HEK293T (cell line): Measurements from ENCODE around the gene MARK4.
A peak's percentile ranks its signal among the peaks of the same experiment; 100 is the strongest.
"Not testable (repeated sequence)": the region's sequence is repeated elsewhere in the genome, so short reads cannot be mapped to it uniquely, and the experiment has no call there.

ENCODE experiments used
- CTCF ChIA-PET: fragments of 350-600 bp; formaldehyde crosslinking; extraction: SDS; loops from one replicate; lab custom pipeline; 2021; ENCODE audit warnings: antibody characterized with exemption, inconsistent platforms; lab: Yijun Ruan, JAX
- POLR2A ChIA-PET: fragments of 350-600 bp; formaldehyde crosslinking; extraction: SDS; loops from one replicate; lab custom pipeline; 2020; ENCODE audit warnings: antibody characterized with exemption, inconsistent platforms; lab: Yijun Ruan, JAX
- DNase-seq: peaks from one replicate; pipeline ENCODE4 v3.0.0; 2012; ENCODE audit warnings: mixed read lengths; ENCODE audit errors: extremely low spot score
- ARNT ChIP-seq: fragments of 450-650 bp; IDR thresholded peaks from 2 replicates; pipeline ENCODE4 v1.6.1; 2017; ENCODE audit warnings: mild to moderate bottlenecking
- BHLHE40 ChIP-seq: fragments of 450-650 bp; IDR thresholded peaks from 2 replicates; pipeline ENCODE4 v1.6.1; 2016; ENCODE audit warnings: mild to moderate bottlenecking, moderate library complexity, borderline replicate concordance
- CTBP1 ChIP-seq: fragments of 450-650 bp; IDR thresholded peaks from 2 replicates; pipeline ENCODE4 v1.6.1; 2016; ENCODE audit warnings: borderline replicate concordance
- ELF4 ChIP-seq: fragments of 450-650 bp; IDR thresholded peaks from 2 replicates; pipeline ENCODE4 v1.6.1; 2017; ENCODE audit warnings: antibody characterized with exemption
- FOXA1 ChIP-seq: fragments of 450-650 bp; IDR thresholded peaks from 2 replicates; pipeline ENCODE4 v1.6.1; 2016; ENCODE audit warnings: mild to moderate bottlenecking
- FOXK2 ChIP-seq: fragments of 450-650 bp; IDR thresholded peaks from 2 replicates; pipeline ENCODE4 v1.6.1; 2016; ENCODE audit warnings: mild to moderate bottlenecking
- FOXM1 ChIP-seq: fragments of 450-650 bp; IDR thresholded peaks from 2 replicates; pipeline ENCODE4 v1.6.1; 2017; ENCODE audit warnings: mild to moderate bottlenecking, borderline replicate concordance
- HDGF ChIP-seq: fragments of 450-650 bp; IDR thresholded peaks from 2 replicates; pipeline ENCODE4 v1.6.1; 2017; ENCODE audit warnings: antibody characterized with exemption, borderline replicate concordance
- L3MBTL2 ChIP-seq: fragments of 450-650 bp; conservative IDR thresholded peaks from 2 replicates; pipeline ENCODE4 v1.6.1; 2016; ENCODE audit warnings: mild to moderate bottlenecking
- LEF1 ChIP-seq: fragments of 450-650 bp; IDR thresholded peaks from 2 replicates; pipeline ENCODE4 v1.6.1; 2017; ENCODE audit warnings: mild to moderate bottlenecking, borderline replicate concordance
- NFRKB ChIP-seq: fragments of 450-650 bp; IDR thresholded peaks from 2 replicates; pipeline ENCODE4 v1.6.1; 2016; ENCODE audit warnings: mild to moderate bottlenecking, moderate library complexity
- SP1 ChIP-seq: fragments of 450-650 bp; IDR thresholded peaks from 2 replicates; pipeline ENCODE4 v1.6.1; 2017
- SUZ12 ChIP-seq: fragments of 450-650 bp; IDR thresholded peaks from 2 replicates; pipeline ENCODE4 v1.6.1; 2016; ENCODE audit warnings: mild to moderate bottlenecking
- TARDBP ChIP-seq: fragments of 450-650 bp; IDR thresholded peaks from 2 replicates; pipeline ENCODE4 v1.6.1; 2016
- ZNF384 ChIP-seq: fragments of 450-650 bp; IDR thresholded peaks from 2 replicates; pipeline ENCODE4 v1.6.1; 2016
- TF ChIP-seq, protein P1 (sequence below): fragments of 450-650 bp; IDR thresholded peaks from 2 replicates; pipeline ENCODE4 v1.6.1; 2016

MARK4 gene

DNA sequence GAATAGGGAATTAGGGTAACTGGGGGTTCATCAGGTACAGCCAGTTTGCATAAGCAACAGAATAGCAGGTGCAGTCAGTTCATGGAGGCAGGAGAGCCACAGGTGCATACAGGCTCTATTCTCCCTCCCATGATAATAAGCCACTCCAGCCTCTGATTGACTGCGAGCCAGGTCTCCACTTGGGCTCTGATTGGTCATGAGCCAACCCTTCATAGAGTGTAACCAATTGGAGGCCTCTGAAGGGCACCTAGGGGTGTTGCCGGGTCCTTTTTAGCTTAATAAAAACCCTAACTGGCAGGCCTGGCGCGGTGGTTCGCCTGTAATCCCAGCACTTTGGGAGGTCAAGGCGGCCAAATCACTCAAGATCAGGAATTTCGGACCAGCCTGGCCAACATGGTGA lies 80.3 kb downstream of the MARK4 start:
- ChIA-PET CTCF (no interaction called here), POLR2A (no interaction called here)
- peak; percentile 61 for DNase-seq
- TF ChIP-seq, protein P1, sequence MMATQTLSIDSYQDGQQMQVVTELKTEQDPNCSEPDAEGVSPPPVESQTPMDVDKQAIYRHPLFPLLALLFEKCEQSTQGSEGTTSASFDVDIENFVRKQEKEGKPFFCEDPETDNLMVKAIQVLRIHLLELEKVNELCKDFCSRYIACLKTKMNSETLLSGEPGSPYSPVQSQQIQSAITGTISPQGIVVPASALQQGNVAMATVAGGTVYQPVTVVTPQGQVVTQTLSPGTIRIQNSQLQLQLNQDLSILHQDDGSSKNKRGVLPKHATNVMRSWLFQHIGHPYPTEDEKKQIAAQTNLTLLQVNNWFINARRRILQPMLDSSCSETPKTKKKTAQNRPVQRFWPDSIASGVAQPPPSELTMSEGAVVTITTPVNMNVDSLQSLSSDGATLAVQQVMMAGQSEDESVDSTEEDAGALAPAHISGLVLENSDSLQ, result peak; percentile 95
- no peak for TF ChIP-seq NFRKB

DNA sequence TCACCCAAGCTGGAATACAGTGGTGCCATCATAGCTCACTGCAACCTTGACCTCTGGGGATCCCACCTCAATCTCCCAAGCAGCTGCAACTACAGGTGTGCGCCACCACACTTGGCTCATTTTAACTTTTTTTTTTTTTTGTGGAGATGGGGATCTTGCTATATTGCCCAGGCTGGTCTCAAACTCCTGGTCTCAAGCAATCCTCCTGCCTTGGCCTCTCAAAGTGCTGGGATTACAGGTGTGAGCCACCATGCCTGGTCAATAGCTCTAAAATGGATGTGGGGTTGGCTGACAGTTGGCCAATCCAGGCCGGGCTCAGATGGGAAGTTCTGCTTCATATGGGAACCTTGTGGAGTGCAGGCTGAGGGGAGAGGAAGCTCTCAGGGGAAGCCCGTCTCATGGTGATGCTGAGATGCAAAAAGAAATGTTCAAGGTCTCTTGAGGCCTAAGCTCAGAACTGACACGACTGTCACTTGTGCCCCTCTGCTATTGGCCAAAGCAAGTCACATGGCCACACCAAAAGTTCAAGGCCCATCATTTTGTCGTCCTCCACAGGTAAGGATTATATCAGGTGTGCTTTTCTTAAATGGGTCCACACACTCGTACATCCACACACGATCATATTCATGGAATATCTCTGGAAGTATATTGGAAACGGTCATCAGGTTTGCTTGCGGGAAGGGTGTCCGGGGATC lies 82.7 kb downstream of the MARK4 start:
- CTCF ChIA-PET, result interaction anchor here (0.6 to 0.7 kb wide), 2 partner anchors 47 to 64 kb away, joined by 3 to 7 read pairs; no protein-coding TSS in a partner anchor
- no peak for DNase-seq
- POLR2A ChIA-PET, result no interaction called here
- TF ChIP-seq LEF1, result no peak
- 0 out of 2 replicates have a peak, but pooled peaks have one; percentile 30 for TF ChIP-seq ZNF384
- no peak for TF ChIP-seq BHLHE40
- peak; percentile 47 for TF ChIP-seq CTBP1
- no peak for TF ChIP-seq SP1

DNA sequence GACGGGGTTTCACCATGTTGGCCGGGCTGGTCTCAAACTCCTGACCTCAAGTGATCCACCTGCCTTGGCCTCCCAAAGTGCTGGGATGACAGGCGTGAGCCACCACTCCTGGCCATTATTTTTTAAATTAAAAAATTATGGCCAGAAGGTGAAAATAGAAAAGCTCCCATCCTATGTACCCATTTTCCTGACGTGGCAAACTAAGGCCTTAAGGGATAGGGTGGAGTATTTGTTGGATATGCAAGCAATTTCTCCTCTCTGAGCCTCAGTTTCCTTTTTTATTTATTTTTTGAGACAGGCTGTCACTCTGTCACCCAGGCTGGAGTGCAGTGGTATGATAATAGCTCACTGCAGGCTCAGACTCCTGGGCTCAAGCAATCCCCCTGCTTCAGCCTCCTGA lies 83.8 kb downstream of the MARK4 start:
- CTCF ChIA-PET, DNase-seq, POLR2A ChIA-PET: not testable (repeated sequence)

DNA sequence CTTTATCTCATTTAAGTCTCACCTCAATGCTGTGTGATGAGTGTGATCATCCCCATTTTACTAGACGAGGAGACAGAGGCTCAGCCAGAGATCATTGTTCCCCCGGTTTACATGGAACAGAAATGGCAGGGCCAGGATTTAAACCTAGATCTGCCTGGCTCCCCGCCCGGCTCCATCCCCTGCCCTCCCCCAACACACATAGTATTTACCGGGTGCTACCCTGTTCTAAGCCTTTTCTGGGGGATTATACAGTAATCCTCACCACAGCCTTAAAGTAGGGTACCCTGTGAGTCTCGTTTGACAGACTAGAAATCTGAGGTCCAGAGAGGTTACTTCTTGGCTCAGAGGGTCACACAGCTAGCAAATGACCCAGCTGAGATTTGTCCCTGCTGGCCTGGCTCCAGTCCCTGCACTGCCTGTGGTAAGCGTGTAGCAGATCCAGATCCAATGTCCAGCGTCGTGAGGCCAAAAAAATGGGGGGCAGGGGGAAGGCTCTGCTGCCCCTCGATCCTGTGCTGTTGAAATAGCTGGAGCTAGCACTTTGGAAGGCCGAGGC lies 85.7 kb downstream of the MARK4 start:
- DNase-seq, result no peak
- ChIA-PET POLR2A (no interaction called here), CTCF (no interaction called here)
- TF ChIP-seq TARDBP, result no peak

DNA sequence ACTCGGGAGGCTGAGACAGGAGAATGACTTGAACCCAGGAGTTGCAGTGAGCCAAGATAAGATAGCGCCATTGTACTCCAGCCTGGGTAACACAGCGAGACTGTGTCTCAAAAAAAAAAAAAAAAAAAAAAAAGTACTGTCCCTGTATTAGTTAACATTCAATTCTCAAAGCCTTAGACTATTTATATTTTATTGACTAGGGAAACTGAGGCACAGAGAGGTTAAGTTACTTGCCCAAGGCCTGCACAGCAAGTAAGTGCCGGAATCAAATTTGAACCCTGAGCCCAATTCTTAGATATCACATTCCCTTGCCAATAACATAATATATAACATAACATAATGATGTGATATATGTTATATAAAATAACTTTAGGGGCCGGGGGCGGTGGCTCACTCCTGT lies 88.6 kb downstream of the MARK4 start:
- ChIA-PET POLR2A (no interaction called here), CTCF (no interaction called here)
- DNase-seq, result no peak
- no peak for TF ChIP-seq SP1
- TF ChIP-seq ZNF384, result peak; percentile 62

DNA sequence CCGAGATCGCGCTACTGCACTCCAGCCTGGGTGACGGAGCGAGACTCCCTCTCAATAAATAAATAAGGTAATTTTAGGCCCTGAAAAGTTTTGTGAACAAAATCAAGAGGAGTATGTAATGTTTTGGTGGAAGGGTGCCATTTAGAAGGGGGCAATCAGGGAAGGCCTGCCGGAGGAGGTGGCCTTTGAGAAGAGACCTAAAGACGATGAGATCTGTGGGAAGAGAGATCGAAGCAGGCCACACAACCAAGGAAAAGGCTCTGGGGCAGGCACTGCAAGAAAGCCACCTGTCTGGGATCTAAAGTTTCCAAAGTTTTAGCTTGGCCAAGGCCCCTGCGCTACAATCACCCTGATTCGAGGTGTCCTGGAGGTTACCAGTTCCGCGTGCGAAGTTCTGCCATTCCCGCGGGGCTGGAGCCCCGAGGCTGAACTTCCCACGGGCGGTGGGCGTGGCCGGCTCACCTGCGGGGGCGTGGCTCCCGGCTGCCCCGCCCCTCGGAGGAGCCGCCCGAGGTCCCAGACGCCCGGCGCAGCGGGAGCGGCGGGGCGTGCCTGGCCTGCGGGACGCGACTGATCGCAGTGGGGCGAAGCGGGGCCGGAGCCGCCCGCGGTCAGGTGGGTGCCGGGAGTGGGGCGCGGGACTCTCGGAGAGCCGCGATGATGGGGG lies 89.3 kb downstream of the MARK4 start, which contains the start of gene KLC3:
KLC3 (plus strand) TSS at position 519 of the 667 bp plus-strand sequence. CDS start 4,792 bp downstream, outside the sequence.
- CTCF ChIA-PET, result no interaction called here
- peak; percentile 76 for DNase-seq
- POLR2A ChIA-PET, result no interaction called here
- TF ChIP-seq CTBP1 (no peak), TARDBP (no peak), NFRKB (no peak), BHLHE40 (no peak), HDGF (no peak), SUZ12 (no peak), ELF4 (no peak)
- TF ChIP-seq, protein P1, result no peak

DNA sequence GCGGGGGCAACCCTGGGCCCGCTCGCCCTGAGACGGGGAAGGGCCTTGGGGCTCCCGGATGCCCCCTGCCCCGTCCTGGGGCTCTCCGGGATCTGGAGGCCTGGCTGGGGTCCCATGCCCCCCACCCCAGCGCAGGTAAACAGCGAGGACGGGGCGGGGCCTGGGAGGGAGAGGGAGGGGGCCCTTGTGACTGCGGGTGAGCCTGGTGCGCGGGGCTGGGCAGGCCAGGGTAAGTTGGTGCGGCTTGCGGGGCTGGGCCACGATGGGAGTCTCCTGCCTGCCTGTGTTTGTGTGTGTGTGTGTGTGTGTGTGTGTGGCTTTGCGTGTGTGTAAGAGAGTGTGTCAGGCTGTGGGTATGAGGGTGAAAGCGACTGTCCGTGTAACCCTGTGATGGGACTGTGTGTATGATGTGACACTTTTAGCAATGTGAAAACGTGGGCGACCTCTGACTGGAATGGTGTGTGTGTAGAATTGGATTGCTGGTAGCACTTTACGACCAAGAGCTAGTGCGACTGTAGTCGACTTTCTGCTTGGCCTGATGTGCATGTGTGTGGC lies 89.9 kb downstream of the MARK4 start:
- POLR2A ChIA-PET, result no interaction called here

More for the DNA sequence above, 89.9 kb downstream of the MARK4 start:
- CTCF ChIA-PET, result no interaction called here
- DNase-seq, result no peak
- TF ChIP-seq FOXM1, result no peak
- TF ChIP-seq L3MBTL2, result no peak
- TF ChIP-seq SUZ12, result no peak
- TF ChIP-seq BHLHE40, result no peak
- TF ChIP-seq CTBP1, result no peak
- TF ChIP-seq SP1, result no peak
- no peak for TF ChIP-seq NFRKB
- TF ChIP-seq HDGF, result no peak
- TF ChIP-seq ARNT, result no peak
- no peak for TF ChIP-seq TARDBP
- TF ChIP-seq ELF4, result no peak
- TF ChIP-seq, protein P1, result no peak
- TF ChIP-seq ZNF384, result no peak
- TF ChIP-seq FOXK2, result no peak
- TF ChIP-seq LEF1, result no peak
- TF ChIP-seq FOXA1, result no peak
